ENCODE data around the gene MYH11. TPM values are rescaled to one million over a fixed set of nuclear protein-coding genes. Genes with fewer than 3 reads are reported as not detected.

The MYH11 gene
- total and polyA plus RNA-seq, 10 of the 15 experiments (the other 5 are each of a cell fraction or from before 2014, with no cell fraction given), result 0.01 to 1.9 (median 0.13) TPM; not detected in 1

DNA sequence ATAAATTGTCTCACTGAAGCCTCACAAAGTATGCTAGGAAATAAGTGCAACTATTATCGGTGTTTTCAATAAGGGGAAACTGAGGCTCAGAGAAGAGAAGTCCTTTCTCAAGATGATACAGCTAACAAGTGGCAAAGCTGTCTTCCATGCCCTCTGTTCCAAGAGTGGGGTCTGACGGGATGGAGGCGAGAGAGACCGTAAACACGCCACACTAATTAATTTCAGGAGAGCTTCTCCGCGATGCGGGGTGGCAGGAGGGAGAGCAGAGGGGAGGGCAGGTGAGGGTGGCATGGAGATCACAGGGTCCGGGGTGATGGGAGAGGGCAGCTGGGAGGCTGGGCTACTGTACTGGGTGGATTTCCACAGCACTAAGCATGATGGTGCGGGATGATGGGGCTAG is 80.3 kb downstream of the MYH11 start:
- H2AFZ ChIP-seq (ENCODE audit: control insufficient read depth, low read depth, low read length), result no peak overlapping the region
- no peaks in the 10 kb centered on the region for H4K20me1 ChIP-seq (ENCODE audit: control insufficient read depth, insufficient read depth)
- H3K36me3 ChIP-seq (ENCODE audit: control insufficient read depth in 2 of 2, insufficient read depth in 2 of 2, low read length in 1 of 2), result no peaks in the 10 kb centered on the region
- no peaks in the 10 kb centered on the region for H3K79me2 ChIP-seq (ENCODE audit: control insufficient read depth, insufficient read depth, low read length)
- ChIA-PET POLR2A (no interaction called here), RAD21 (ENCODE audit: unreplicated experiment) (interaction anchor here (0.6 to 1.6 kb wide), 2 partner anchors 46 to 345 kb away, joined by 3 to 5 read pairs; no protein-coding TSS in a partner anchor), CTCF (interaction anchor here (0.7 to 2.3 kb wide), 2 partner anchors 20 to 411 kb away, joined by 3 to 9 read pairs; no protein-coding TSS in a partner anchor), SMC1A (ENCODE audit: uncharacterized antibody, unreplicated experiment) (interaction anchor here (0.7 to 1.6 kb wide), 2 partner anchors 45 to 351 kb away, joined by 3 to 4 read pairs; no protein-coding TSS in a partner anchor)
- H3K4me2 ChIP-seq (ENCODE audit: control insufficient read depth, insufficient read depth), result no peak overlapping the region
- H3K4me3 ChIP-seq, result no peak overlapping the region
- no peaks in the 10 kb centered on the region; a peak in 1 of 4 replicates for H3K27me3 ChIP-seq (replicated peaks in 1 of 2; ENCODE audit: control insufficient read depth in 2 of 2, insufficient read depth in 2 of 2, low read length in 1 of 2)
- 82% methylated on average over 10 of the region's 10 CpGs for WGBS (ENCODE audit: insufficient coverage, insufficient replicate concordance, low lambda C conversion rate, missing lambda C conversion rate)
- DNase-seq (ENCODE audit: low read depth, low spot score) (no peak), ATAC-seq (no peak), FAIRE-seq (no peak)
- no peaks in the 10 kb centered on the region for H3K4me1 ChIP-seq (ENCODE audit: control insufficient read depth, insufficient read depth, low read length)
- TF ChIP-seq CREB1 (IDR thresholded peaks at IDR 0.05; ENCODE audit: low read depth) (no peak), NR2C2 (IDR thresholded peaks at IDR 0.05; ENCODE audit: borderline replicate concordance, control insufficient read depth, insufficient read length, low read depth) (no peak), CBX5 (IDR thresholded peaks at IDR 0.05; ENCODE audit: low read depth) (no peak), TCF7 (IDR thresholded peaks at IDR 0.05; ENCODE audit: borderline replicate concordance) (no peak), FOXK2 (IDR thresholded peaks at IDR 0.05) (no peak), SUZ12 (IDR thresholded peaks at IDR 0.05; ENCODE audit: unreplicated experiment) (no peak), ASH2L (IDR thresholded peaks at IDR 0.05; ENCODE audit: borderline replicate concordance, low read depth) (no peak), ESRRA (IDR thresholded peaks at IDR 0.05; ENCODE audit: low read length) (no peak), IRF4 (IDR thresholded peaks at IDR 0.05; ENCODE audit: low read depth, low read length) (no peak), ZNF687 (IDR thresholded peaks at IDR 0.05) (no peak), CHD1 (IDR thresholded peaks at IDR 0.05; ENCODE audit: low read depth, low read length) (no peak), PAX8 (IDR thresholded peaks at IDR 0.05) (no peak), PML (IDR thresholded peaks at IDR 0.05; ENCODE audit: low read length) (no peak), EP300 (IDR thresholded peaks at IDR 0.05; ENCODE audit: borderline replicate concordance in 1 of 2, control insufficient read depth in 1 of 2, low read depth in 2 of 2, low read length in 2 of 2) (no peak)
- TF ChIP-seq, protein P1, sequence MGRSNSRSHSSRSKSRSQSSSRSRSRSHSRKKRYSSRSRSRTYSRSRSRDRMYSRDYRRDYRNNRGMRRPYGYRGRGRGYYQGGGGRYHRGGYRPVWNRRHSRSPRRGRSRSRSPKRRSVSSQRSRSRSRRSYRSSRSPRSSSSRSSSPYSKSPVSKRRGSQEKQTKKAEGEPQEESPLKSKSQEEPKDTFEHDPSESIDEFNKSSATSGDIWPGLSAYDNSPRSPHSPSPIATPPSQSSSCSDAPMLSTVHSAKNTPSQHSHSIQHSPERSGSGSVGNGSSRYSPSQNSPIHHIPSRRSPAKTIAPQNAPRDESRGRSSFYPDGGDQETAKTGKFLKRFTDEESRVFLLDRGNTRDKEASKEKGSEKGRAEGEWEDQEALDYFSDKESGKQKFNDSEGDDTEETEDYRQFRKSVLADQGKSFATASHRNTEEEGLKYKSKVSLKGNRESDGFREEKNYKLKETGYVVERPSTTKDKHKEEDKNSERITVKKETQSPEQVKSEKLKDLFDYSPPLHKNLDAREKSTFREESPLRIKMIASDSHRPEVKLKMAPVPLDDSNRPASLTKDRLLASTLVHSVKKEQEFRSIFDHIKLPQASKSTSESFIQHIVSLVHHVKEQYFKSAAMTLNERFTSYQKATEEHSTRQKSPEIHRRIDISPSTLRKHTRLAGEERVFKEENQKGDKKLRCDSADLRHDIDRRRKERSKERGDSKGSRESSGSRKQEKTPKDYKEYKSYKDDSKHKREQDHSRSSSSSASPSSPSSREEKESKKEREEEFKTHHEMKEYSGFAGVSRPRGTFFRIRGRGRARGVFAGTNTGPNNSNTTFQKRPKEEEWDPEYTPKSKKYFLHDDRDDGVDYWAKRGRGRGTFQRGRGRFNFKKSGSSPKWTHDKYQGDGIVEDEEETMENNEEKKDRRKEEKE (IDR thresholded peaks at IDR 0.05), result no peak
- TF ChIP-seq, protein P2, sequence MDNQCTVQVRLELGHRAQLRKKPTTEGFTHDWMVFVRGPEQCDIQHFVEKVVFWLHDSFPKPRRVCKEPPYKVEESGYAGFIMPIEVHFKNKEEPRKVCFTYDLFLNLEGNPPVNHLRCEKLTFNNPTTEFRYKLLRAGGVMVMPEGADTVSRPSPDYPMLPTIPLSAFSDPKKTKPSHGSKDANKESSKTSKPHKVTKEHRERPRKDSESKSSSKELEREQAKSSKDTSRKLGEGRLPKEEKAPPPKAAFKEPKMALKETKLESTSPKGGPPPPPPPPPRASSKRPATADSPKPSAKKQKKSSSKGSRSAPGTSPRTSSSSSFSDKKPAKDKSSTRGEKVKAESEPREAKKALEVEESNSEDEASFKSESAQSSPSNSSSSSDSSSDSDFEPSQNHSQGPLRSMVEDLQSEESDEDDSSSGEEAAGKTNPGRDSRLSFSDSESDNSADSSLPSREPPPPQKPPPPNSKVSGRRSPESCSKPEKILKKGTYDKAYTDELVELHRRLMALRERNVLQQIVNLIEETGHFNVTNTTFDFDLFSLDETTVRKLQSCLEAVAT (IDR thresholded peaks at IDR 0.05), result no peak
- BruUV-seq (replicated peaks), result no TSS peak
- in situ Hi-C loops (cut with MboI) (loop anchor here (5.0 kb wide), 1 partner anchor 411 kb away; no protein-coding TSS in a partner anchor), intact Hi-C loops (cut with micrococcal nuclease; ENCODE audit: unreplicated experiment) (no loop called here)
- H3K27ac ChIP-seq (ENCODE audit: control insufficient read depth, insufficient read depth), result no peak overlapping the region
- H3K9ac ChIP-seq (ENCODE audit: control insufficient read depth, insufficient read depth, low read length), result no peak overlapping the region
- H3K9me3 ChIP-seq (replicated peaks; ENCODE audit: control insufficient read depth, insufficient read depth, low read length), result no peaks in the 10 kb centered on the region
